Measurements from ENCODE around the gene EFCAB11. TPM values are rescaled to one million over a fixed set of nuclear protein-coding genes. Genes with fewer than 3 reads are reported as not detected.

Gene EFCAB11
- total and polyA plus RNA-seq, 4 donors, result 3.4 to 8.8 (median 6.3) TPM

DNA sequence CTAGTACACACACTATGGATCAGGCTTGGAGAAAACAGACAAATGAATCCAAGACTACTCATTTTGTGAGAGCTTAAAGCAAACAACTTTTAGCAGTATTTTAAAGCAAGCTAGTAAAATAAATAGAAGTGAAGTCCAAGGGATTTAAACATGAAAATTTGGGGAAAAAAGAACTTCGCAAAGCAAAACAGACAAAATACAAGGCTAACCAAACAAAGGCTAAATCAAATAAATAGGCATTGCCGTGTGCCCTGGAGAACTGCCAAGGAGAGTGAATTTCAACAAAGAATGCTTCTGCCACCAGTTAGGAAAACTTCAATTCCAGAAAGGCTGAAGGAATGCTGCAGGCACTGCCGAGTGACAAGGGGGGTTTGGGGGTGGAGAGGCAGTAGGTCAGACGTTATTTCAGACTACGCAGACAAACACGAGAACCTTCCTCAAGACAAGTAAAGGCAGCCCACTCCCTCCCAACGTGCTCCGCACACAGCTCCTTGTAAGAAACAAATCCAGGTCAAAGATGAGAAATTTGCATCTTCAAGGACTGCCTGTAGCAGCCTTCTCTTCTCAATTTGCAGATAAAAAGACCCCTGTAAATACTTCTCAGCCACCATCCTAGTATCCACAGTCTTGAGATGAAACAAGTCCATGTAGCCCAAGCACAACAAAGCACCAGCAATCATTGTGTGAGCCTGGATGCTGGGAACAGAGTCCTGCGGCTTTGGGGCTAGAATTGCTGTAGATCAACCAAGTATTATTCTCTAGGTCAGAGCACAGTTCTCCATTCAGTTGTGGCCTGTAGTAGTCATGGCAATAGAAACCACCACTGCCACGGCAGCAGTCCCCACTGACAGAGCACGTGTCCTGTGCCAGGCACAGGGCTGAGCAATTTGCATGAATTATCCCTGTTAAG lies 43.3 kb downstream of the EFCAB11 start:
- DNase-seq, result peak in 1 of 2 donors; percentile 59
- no peak overlapping the region for H3K4me3 ChIP-seq (ENCODE audit: low read length in 2 of 2)
- H3K9me3 ChIP-seq (ENCODE audit: control insufficient read depth, low read length), result no peaks in the 10 kb centered on the region
- H3K4me1 ChIP-seq (ENCODE audit: control insufficient read depth in 1 of 2, insufficient read depth in 2 of 2, low read length in 2 of 2), result no peaks in the 10 kb centered on the region
- WGBS, 2 donors, result 8% methylated on average over 11 of the region's 11 CpGs
- H3K36me3 ChIP-seq (ENCODE audit: control insufficient read depth in 1 of 2, insufficient read depth in 2 of 2, low read length in 1 of 2), result no peaks in the 10 kb centered on the region
- ATAC-seq (ENCODE audit: low FRiP score), result peak; percentile 70
- peak overlapping the region in 1 of 2 donors; percentile 84 for H3K27ac ChIP-seq (ENCODE audit: low read depth in 1 of 2, low read length in 2 of 2)
- intact Hi-C loops (cut with DNase I), result loop anchor here in 1 of 2 donors (5.0 to 10.0 kb wide), 4 partner anchors 96 to 884 kb away; partner anchors contain the start of gene FOXN3
- H3K27me3 ChIP-seq (ENCODE audit: control insufficient read depth in 1 of 2, insufficient read depth in 2 of 2, low read length in 1 of 2), result no peaks in the 10 kb centered on the region

DNA sequence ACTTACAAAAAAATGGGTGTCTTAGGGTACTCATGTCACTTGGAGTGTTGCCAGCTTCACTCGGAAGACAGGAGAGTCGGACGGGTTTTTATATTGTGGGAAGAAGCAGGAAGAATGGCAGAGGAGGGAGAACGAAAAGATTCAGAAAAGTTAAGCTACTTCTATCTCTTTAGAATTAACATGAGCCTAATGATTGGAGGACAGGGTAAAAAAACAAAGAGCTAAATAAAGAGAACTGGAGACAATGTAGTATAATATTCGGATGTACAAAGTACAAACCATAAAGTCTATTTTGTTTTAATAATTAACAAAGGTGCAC lies 43.9 kb downstream of the EFCAB11 start:
- H3K9me3 ChIP-seq (ENCODE audit: control insufficient read depth, low read length), result no peaks in the 10 kb centered on the region
- H3K36me3 ChIP-seq (ENCODE audit: control insufficient read depth in 1 of 2, insufficient read depth in 2 of 2, low read length in 1 of 2), result no peaks in the 10 kb centered on the region
- no peaks in the 10 kb centered on the region for H3K4me1 ChIP-seq (ENCODE audit: control insufficient read depth in 1 of 2, insufficient read depth in 2 of 2, low read length in 2 of 2)
- no peak for DNase-seq
- no peak overlapping the region for H3K4me3 ChIP-seq (ENCODE audit: low read length in 2 of 2)
- WGBS, 2 donors, result 6 to 13% methylated on average over 5 of the region's 5 CpGs
- no peaks in the 10 kb centered on the region for H3K27me3 ChIP-seq (ENCODE audit: control insufficient read depth in 1 of 2, insufficient read depth in 2 of 2, low read length in 1 of 2)
- intact Hi-C loops (cut with DNase I), result loop anchor here in 1 of 2 donors (5.0 to 10.0 kb wide), 4 partner anchors 96 to 883 kb away; partner anchors contain the start of gene FOXN3
- no peak overlapping the region for H3K27ac ChIP-seq (ENCODE audit: low read depth in 1 of 2, low read length in 2 of 2)
- no peak for ATAC-seq (ENCODE audit: low FRiP score)

DNA sequence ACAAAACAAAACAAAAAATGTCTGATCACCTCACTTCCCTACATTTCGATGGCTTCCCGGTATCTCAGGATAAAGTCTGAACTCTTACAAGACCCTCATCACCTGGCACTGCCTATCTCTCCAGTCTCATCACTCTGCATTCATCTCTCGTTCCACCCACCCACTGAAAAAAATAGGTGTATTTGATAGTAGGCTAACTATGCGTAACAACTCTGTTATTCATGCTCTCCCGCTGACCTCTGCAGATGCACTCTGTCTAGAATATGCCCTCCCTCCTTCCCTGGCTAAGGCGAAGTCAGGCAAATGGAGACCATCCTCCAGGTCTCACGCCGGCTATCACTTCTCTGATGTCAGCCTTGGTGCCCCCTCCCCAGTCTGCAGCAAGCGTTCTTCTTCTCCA lies 44.9 kb downstream of the EFCAB11 start:
- WGBS, 2 donors, result 98% methylated on average over 9 of the region's 9 CpGs
- intact Hi-C loops (cut with DNase I), result loop anchor here in 1 of 2 donors (10.0 kb wide), 1 partner anchor 295 kb away; no protein-coding TSS in a partner anchor

DNA sequence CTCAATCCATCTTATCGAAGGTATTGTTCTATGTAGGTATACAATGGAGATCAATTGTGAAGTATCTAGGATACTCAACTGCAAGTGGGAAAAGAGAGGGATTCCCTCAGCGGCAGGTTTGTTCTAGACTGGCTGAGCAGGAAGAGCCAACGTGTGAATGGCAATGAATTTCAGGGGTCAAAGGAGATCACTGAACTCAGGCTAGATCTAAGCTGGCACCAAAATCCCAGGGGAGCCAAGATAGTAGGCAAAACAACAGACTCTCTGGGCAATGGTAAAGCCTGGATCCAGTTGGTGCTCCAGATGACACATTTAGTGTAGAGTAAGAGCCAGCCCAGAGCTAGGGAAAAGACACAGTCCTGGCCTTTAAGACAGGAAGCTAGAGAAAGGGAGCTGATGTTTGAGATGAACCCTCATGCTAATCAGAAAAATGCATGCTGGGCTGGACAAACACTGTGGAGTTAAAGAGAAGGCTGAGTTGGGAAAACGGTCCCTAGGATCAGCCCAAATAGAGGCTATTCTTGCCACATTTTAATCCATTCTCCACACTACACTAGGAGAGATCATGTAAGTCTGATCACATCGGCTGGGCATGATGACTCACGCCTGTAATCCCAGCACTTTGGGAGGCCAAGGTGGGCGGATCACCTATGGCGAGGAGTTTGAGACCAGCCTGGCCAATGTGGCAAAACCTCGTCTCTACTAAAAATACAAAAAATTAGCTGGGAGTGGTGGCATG lies 45.6 kb downstream of the EFCAB11 start:
- intact Hi-C loops (cut with DNase I), result loop anchor here in 1 of 2 donors (10.0 kb wide), 1 partner anchor 294 kb away; no protein-coding TSS in a partner anchor
- Histone ChIP-seq H3K36me3 (ENCODE audit: control insufficient read depth in 1 of 2, insufficient read depth in 2 of 2, low read length in 1 of 2) (no peaks in the 10 kb centered on the region), H3K27me3 (ENCODE audit: control insufficient read depth in 1 of 2, insufficient read depth in 2 of 2, low read length in 1 of 2) (no peaks in the 10 kb centered on the region), H3K9me3 (ENCODE audit: control insufficient read depth, low read length) (no peaks in the 10 kb centered on the region), H3K4me1 (ENCODE audit: control insufficient read depth in 1 of 2, insufficient read depth in 2 of 2, low read length in 2 of 2) (no peaks in the 10 kb centered on the region), H3K4me3 (ENCODE audit: low read length in 2 of 2) (no peak overlapping the region), H3K27ac (ENCODE audit: low read depth in 1 of 2, low read length in 2 of 2) (no peak overlapping the region)
- no peak for DNase-seq
- 90 to 93% methylated on average over 9 of the region's 9 CpGs for WGBS, 2 donors
- no peak for ATAC-seq (ENCODE audit: low FRiP score)

More for the DNA sequence above, 44.9 kb downstream of the EFCAB11 start:
- Histone ChIP-seq H3K9me3 (ENCODE audit: control insufficient read depth, low read length) (no peaks in the 10 kb centered on the region), H3K36me3 (ENCODE audit: control insufficient read depth in 1 of 2, insufficient read depth in 2 of 2, low read length in 1 of 2) (no peaks in the 10 kb centered on the region), H3K4me3 (ENCODE audit: low read length in 2 of 2) (no peak overlapping the region), H3K4me1 (ENCODE audit: control insufficient read depth in 1 of 2, insufficient read depth in 2 of 2, low read length in 2 of 2) (no peaks in the 10 kb centered on the region), H3K27ac (ENCODE audit: low read depth in 1 of 2, low read length in 2 of 2) (no peak overlapping the region), H3K27me3 (ENCODE audit: control insufficient read depth in 1 of 2, insufficient read depth in 2 of 2, low read length in 1 of 2) (no peaks in the 10 kb centered on the region)
- DNase-seq, result no peak
- ATAC-seq (ENCODE audit: low FRiP score), result no peak

DNA sequence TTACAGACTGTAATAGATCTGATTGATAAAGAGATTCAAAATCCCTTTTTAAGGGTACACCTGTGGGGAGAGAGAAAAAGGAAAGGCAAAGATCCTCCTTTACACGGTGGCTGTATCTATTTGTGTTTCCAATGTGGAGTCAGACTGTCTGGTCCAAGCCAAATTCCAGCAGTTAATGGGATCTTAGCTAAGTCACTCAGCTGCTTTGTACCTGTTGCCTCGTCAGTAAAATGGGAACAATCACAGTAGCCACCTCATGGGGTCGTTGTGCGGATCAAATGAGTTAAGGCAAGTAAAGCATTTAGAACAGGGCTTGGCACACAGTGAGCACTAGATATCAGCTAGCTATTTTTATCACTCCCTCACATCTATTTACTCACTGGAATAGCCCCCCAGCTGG lies 46.9 kb downstream of the EFCAB11 start:
- intact Hi-C loops (cut with DNase I), result loop anchor here in 1 of 2 donors (10.0 kb wide), 1 partner anchor 293 kb away; no protein-coding TSS in a partner anchor
- H3K9me3 ChIP-seq (ENCODE audit: control insufficient read depth, low read length), result no peaks in the 10 kb centered on the region
- H3K27ac ChIP-seq (ENCODE audit: low read depth in 1 of 2, low read length in 2 of 2), result no peak overlapping the region
- no peaks in the 10 kb centered on the region for H3K36me3 ChIP-seq (ENCODE audit: control insufficient read depth in 1 of 2, insufficient read depth in 2 of 2, low read length in 1 of 2)
- H3K27me3 ChIP-seq (ENCODE audit: control insufficient read depth in 1 of 2, insufficient read depth in 2 of 2, low read length in 1 of 2), result no peaks in the 10 kb centered on the region
- H3K4me1 ChIP-seq (ENCODE audit: control insufficient read depth in 1 of 2, insufficient read depth in 2 of 2, low read length in 2 of 2), result no peaks in the 10 kb centered on the region
- ATAC-seq (ENCODE audit: low FRiP score) (no peak), DNase-seq (no peak)
- 60 to 64% methylated on average over 4 of the region's 4 CpGs for WGBS, 2 donors
- no peak overlapping the region for H3K4me3 ChIP-seq (ENCODE audit: low read length in 2 of 2)

DNA sequence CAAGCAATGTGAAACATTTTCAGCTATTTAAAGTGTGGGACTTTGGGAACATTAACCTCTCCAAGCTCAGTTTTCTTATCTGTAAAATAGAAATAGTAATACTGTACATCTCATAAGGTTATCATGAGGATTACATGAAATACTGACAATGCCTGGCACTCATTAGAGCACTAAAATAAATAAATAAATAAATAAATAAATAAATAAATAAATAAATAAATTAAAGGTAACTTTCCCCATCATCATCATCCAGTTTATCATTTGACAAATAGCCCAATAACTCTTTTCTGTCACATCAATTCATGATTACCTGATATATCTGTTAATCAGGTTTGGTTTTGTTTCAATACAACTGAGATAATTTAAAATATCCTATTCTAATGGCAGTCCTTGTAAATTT lies 48.5 kb downstream of the EFCAB11 start:
- H3K9me3 ChIP-seq (ENCODE audit: control insufficient read depth, low read length), result no peaks in the 10 kb centered on the region
- no peak for DNase-seq
- intact Hi-C loops (cut with DNase I), result loop anchor here in 1 of 2 donors (10.0 kb wide), 1 partner anchor 291 kb away; no protein-coding TSS in a partner anchor
- no peak overlapping the region for H3K27ac ChIP-seq (ENCODE audit: low read depth in 1 of 2, low read length in 2 of 2)
- no peaks in the 10 kb centered on the region for H3K4me1 ChIP-seq (ENCODE audit: control insufficient read depth in 1 of 2, insufficient read depth in 2 of 2, low read length in 2 of 2)
- no peaks in the 10 kb centered on the region for H3K36me3 ChIP-seq (ENCODE audit: control insufficient read depth in 1 of 2, insufficient read depth in 2 of 2, low read length in 1 of 2)
- no peaks in the 10 kb centered on the region for H3K27me3 ChIP-seq (ENCODE audit: control insufficient read depth in 1 of 2, insufficient read depth in 2 of 2, low read length in 1 of 2)
- H3K4me3 ChIP-seq (ENCODE audit: low read length in 2 of 2), result no peak overlapping the region
- no peak for ATAC-seq (ENCODE audit: low FRiP score)

DNA sequence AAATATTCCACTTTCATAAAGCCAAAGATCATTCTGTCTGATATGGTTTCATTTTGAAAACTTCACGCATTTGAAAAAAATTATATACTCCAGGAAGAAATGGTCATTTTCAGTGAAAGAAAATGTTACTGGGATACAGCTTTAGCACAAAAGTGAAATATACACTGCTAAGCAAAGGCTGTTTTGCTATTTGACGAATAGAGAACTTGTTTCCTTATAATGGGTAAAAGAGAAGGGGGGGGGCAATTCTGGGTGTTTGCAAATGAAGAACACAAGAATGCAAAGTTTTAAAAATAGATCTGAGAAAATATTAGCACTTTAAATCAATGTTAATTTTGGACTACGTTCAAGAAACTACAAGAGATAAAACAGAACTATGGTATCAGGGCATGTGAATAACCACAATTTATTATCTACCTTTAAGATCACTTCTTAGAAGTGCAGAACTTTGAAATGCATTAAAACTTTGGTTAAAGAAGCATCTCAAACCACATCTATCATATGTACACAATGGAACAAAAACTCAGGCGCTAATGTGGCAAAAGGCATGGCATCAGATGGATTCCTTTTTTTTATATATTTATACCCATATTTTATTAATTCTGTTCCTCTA lies 51.1 kb downstream of the EFCAB11 start:
- DNase-seq, result no peak
- intact Hi-C loops (cut with DNase I), result loop anchor here in 1 of 2 donors (10.0 kb wide), 1 partner anchor 289 kb away; no protein-coding TSS in a partner anchor
- 20 to 21% methylated on average over 4 of the region's 4 CpGs for WGBS, 2 donors
- no peaks in the 10 kb centered on the region for H3K27me3 ChIP-seq (ENCODE audit: control insufficient read depth in 1 of 2, insufficient read depth in 2 of 2, low read length in 1 of 2)
- H3K4me1 ChIP-seq (ENCODE audit: control insufficient read depth in 1 of 2, insufficient read depth in 2 of 2, low read length in 2 of 2), result no peaks in the 10 kb centered on the region
- H3K9me3 ChIP-seq (ENCODE audit: control insufficient read depth, low read length), result no peaks in the 10 kb centered on the region
- peak overlapping the region in 1 of 2 donors; percentile 54 for H3K4me3 ChIP-seq (ENCODE audit: low read length in 2 of 2)
- no peaks in the 10 kb centered on the region for H3K36me3 ChIP-seq (ENCODE audit: control insufficient read depth in 1 of 2, insufficient read depth in 2 of 2, low read length in 1 of 2)
- no peak for ATAC-seq (ENCODE audit: low FRiP score)
- no peak overlapping the region for H3K27ac ChIP-seq (ENCODE audit: low read depth in 1 of 2, low read length in 2 of 2)

DNA sequence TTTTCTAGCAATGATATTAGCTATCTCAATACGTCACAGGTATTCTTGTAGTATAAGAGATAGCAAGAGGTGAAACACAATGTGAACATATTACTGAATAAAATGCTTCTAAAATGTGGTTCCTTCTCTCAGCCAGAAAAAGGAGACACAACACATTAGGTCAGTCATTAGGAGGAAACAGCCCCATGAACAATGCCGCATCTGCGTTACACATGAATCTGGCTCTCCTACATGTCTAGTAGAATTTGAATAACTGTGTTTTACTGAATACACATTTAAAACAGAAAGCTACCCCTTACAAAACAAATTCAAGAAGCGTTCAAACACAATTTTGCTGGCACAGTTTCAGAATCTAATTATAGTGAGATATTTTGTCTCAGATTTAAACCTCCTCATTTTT lies 51.6 kb downstream of the EFCAB11 start:
- Histone ChIP-seq H3K9me3 (ENCODE audit: control insufficient read depth, low read length) (no peaks in the 10 kb centered on the region), H3K27me3 (ENCODE audit: control insufficient read depth in 1 of 2, insufficient read depth in 2 of 2, low read length in 1 of 2) (no peaks in the 10 kb centered on the region), H3K36me3 (ENCODE audit: control insufficient read depth in 1 of 2, insufficient read depth in 2 of 2, low read length in 1 of 2) (no peaks in the 10 kb centered on the region), H3K4me3 (ENCODE audit: low read length in 2 of 2) (peak overlapping the region in 1 of 2 donors; percentile 54), H3K4me1 (ENCODE audit: control insufficient read depth in 1 of 2, insufficient read depth in 2 of 2, low read length in 2 of 2) (no peaks in the 10 kb centered on the region), H3K27ac (ENCODE audit: low read depth in 1 of 2, low read length in 2 of 2) (no peak overlapping the region)
- intact Hi-C loops (cut with DNase I), result loop anchor here in 1 of 2 donors (10.0 kb wide), 1 partner anchor 288 kb away; no protein-coding TSS in a partner anchor
- 10% methylated on average over 4 of the region's 4 CpGs for WGBS, 2 donors
- DNase-seq (no peak), ATAC-seq (ENCODE audit: low FRiP score) (no peak)
